Pons (tissue), 1 donor: ENCODE measurements around the gene MEGF6.

Experiments used
- DNase-seq: peaks from one replicate; pipeline ENCODE4 v3.0.0-alpha.2; 2016; ENCODE audit warnings: low spot score

MEGF6 gene

GRCh38 chr1:3642919-3643675 lies 31.8 kb upstream of the MEGF6 start:
- no peak for DNase-seq

GRCh38 chr1:3641816-3642215 lies 30.5 kb upstream of the MEGF6 start:
- no peak for DNase-seq

GRCh38 chr1:3641046-3641760 lies 29.9 kb upstream of the MEGF6 start:
- DNase-seq, result no peak

GRCh38 chr1:3640121-3640837 lies 29.0 kb upstream of the MEGF6 start:
- no peak for DNase-seq

- no peak for DNase-seq
These were observed 28.1 kb upstream of the MEGF6 start for GRCh38 chr1:3639397-3639911.

GRCh38 chr1:3638676-3639075 lies 27.4 kb upstream of the MEGF6 start:
- DNase-seq, result no peak

- no peak for DNase-seq
These were observed 26.7 kb upstream of the MEGF6 start for GRCh38 chr1:3638027-3638426.

GRCh38 chr1:3636531-3636930 lies 25.2 kb upstream of the MEGF6 start:
- no peak for DNase-seq

GRCh38 chr1:3636080-3636479 lies 24.8 kb upstream of the MEGF6 start:
- DNase-seq, result no peak

GRCh38 chr1:3634059-3634800 lies 22.9 kb upstream of the MEGF6 start:
- no peak for DNase-seq

- DNase-seq, result no peak
These were observed 22.2 kb upstream of the MEGF6 start for GRCh38 chr1:3633344-3634058.

- no peak for DNase-seq
These were observed 21.5 kb upstream of the MEGF6 start for GRCh38 chr1:3632716-3633343.

GRCh38 chr1:3632298-3632697 lies 21.0 kb upstream of the MEGF6 start:
- no peak for DNase-seq

- no peak for DNase-seq
These were observed 20.3 kb upstream of the MEGF6 start for GRCh38 chr1:3631320-3632260.

GRCh38 chr1:3630914-3631313 lies 19.6 kb upstream of the MEGF6 start:
- no peak for DNase-seq

- no peak for DNase-seq
These were observed 18.9 kb upstream of the MEGF6 start for GRCh38 chr1:3630161-3630611.

- no peak for DNase-seq
These were observed 18.4 kb upstream of the MEGF6 start for GRCh38 chr1:3629561-3630160.

GRCh38 chr1:3628445-3628844 lies 17.1 kb upstream of the MEGF6 start:
- DNase-seq, result no peak
